NB4 (cell line): ENCODE data around the gene C8B.

Experiments
- TF ChIP-seq, protein P1 (sequence below): IDR thresholded peaks from one replicate; pipeline ENCODE4 v1.5.1; 2012; ENCODE audit warnings: low read depth, low read length
- TF ChIP-seq, protein P2 (sequence below): IDR thresholded peaks from 2 replicates; pipeline ENCODE4 v1.6.1; 2011; ENCODE audit warnings: low read depth, low read length

DNA sequence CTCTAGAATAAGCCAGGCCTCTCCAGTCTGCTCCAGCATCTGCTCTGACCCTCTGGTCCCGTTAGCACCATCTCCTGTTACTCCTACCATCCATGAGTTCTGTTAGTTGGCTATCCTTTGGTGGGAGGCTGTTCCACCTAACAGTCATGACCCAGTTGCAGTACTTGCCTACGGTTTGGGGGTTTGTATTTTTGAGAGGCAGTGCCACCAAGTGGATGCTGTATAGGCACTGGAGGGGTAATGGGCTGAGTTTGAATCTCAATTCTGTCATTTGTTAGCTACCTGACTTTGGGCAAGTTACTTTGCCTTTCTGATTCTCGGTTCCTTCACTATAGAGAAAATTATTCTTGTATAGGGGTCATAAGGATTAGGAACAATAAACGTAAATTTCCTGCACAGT, 12.1 kb upstream of the C8B start:
- TF ChIP-seq, protein P1, sequence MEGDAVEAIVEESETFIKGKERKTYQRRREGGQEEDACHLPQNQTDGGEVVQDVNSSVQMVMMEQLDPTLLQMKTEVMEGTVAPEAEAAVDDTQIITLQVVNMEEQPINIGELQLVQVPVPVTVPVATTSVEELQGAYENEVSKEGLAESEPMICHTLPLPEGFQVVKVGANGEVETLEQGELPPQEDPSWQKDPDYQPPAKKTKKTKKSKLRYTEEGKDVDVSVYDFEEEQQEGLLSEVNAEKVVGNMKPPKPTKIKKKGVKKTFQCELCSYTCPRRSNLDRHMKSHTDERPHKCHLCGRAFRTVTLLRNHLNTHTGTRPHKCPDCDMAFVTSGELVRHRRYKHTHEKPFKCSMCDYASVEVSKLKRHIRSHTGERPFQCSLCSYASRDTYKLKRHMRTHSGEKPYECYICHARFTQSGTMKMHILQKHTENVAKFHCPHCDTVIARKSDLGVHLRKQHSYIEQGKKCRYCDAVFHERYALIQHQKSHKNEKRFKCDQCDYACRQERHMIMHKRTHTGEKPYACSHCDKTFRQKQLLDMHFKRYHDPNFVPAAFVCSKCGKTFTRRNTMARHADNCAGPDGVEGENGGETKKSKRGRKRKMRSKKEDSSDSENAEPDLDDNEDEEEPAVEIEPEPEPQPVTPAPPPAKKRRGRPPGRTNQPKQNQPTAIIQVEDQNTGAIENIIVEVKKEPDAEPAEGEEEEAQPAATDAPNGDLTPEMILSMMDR, result no peak
- TF ChIP-seq, protein P2, sequence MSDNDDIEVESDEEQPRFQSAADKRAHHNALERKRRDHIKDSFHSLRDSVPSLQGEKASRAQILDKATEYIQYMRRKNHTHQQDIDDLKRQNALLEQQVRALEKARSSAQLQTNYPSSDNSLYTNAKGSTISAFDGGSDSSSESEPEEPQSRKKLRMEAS, result no peak
